PFSK-1 (cell line): ENCODE measurements around the gene NT5C2.
A peak's percentile ranks its signal among the peaks of the same experiment; 100 is the strongest.

Experiments
- FOXP2 ChIP-seq: optimal IDR thresholded peaks from 2 replicates; pipeline ENCODE3; 2011; ENCODE audit warnings: borderline replicate concordance, control low read depth, inconsistent platforms; ENCODE audit not compliant: insufficient read depth; ENCODE audit errors: extremely low read length, extremely low read depth
- POLR2AphosphoS5 ChIP-seq: IDR thresholded peaks from 2 replicates; pipeline ENCODE4 v1.6.1; 2012; ENCODE audit warnings: low read depth, mild to moderate bottlenecking, control low read depth, low read length, moderate library complexity
- SIN3A ChIP-seq: IDR thresholded peaks from 2 replicates; pipeline ENCODE4 v1.6.1; 2012; ENCODE audit warnings: mild to moderate bottlenecking, low read length, moderate library complexity, borderline replicate concordance; ENCODE audit not compliant: insufficient read depth
- TAF1 ChIP-seq: IDR thresholded peaks from 2 replicates; pipeline ENCODE4 v1.6.1; 2012; ENCODE audit warnings: low read length, control low read depth, borderline replicate concordance; ENCODE audit not compliant: insufficient read depth
- TF ChIP-seq, protein P1 (sequence below), 2 experiments: IDR thresholded peaks; 2 replicates each; pipeline versions ENCODE4 v1.6.1 to v1.8.0; 2011 to 2012; ENCODE audit warnings: low read depth in 2 of 2, low read length in 2 of 2, control low read depth in 1 of 2, inconsistent platforms in 1 of 2, mild to moderate bottlenecking in 1 of 2, moderate library complexity in 1 of 2; ENCODE audit not compliant: insufficient read depth in 1 of 2

The NT5C2 gene

GRCh38 chr10:103054621-103055020 is 138.5 kb downstream of the NT5C2 start:
- TF ChIP-seq, protein P1, sequence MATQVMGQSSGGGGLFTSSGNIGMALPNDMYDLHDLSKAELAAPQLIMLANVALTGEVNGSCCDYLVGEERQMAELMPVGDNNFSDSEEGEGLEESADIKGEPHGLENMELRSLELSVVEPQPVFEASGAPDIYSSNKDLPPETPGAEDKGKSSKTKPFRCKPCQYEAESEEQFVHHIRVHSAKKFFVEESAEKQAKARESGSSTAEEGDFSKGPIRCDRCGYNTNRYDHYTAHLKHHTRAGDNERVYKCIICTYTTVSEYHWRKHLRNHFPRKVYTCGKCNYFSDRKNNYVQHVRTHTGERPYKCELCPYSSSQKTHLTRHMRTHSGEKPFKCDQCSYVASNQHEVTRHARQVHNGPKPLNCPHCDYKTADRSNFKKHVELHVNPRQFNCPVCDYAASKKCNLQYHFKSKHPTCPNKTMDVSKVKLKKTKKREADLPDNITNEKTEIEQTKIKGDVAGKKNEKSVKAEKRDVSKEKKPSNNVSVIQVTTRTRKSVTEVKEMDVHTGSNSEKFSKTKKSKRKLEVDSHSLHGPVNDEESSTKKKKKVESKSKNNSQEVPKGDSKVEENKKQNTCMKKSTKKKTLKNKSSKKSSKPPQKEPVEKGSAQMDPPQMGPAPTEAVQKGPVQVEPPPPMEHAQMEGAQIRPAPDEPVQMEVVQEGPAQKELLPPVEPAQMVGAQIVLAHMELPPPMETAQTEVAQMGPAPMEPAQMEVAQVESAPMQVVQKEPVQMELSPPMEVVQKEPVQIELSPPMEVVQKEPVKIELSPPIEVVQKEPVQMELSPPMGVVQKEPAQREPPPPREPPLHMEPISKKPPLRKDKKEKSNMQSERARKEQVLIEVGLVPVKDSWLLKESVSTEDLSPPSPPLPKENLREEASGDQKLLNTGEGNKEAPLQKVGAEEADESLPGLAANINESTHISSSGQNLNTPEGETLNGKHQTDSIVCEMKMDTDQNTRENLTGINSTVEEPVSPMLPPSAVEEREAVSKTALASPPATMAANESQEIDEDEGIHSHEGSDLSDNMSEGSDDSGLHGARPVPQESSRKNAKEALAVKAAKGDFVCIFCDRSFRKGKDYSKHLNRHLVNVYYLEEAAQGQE (IDR thresholded peaks at IDR 0.05; ENCODE audit: insufficient read depth in 1 of 2, low read depth in 2 of 2, low read length in 2 of 2) = no peak
- no peak for TF ChIP-seq FOXP2
- TF ChIP-seq TAF1 = no peak

DNA sequence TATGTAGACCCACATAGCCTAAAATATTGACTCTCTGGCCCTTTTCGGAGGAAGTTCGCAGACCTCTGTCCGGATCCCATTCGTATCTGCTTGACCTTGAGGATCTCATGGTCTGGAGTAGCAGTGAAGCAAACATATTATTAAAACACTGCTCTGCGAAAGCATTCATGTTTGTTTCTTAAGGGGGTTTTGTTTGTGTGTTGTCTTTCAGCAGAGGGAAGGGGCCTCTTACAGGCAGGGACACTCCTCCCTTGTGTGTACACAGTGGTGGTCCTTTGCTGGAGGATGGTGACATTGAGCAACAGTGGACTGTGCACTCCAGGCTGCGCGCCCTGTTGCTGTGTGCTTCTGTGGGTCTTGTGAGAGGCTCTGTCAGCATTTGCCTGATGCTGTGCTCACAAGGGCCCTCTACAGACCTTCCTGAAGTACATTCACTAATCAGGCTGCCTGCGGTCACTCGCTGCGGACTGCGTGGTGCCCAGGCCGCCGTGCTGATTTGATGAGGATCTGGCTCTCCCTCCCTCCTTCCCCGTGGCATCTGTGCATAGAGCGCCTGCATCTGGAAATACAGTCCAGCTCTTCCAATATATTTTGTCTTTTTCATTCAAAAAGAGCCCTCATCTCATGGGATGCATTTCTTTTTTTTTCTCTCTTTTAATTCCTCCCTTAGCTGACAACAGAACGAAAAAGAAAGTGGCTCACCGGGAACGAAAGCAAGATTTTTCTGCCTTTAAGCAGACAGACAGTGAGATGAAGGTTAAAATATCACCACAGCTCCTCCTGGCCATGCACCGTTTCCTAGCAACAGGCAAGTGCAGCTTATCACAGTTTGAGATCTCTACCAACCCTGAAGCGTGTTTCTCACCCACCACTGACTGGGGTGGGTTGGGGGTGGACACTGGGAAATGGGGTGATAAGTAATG is 139.2 kb downstream of the NT5C2 start:
- TF ChIP-seq FOXP2 (peak; percentile 21), SIN3A (no peak)

DNA sequence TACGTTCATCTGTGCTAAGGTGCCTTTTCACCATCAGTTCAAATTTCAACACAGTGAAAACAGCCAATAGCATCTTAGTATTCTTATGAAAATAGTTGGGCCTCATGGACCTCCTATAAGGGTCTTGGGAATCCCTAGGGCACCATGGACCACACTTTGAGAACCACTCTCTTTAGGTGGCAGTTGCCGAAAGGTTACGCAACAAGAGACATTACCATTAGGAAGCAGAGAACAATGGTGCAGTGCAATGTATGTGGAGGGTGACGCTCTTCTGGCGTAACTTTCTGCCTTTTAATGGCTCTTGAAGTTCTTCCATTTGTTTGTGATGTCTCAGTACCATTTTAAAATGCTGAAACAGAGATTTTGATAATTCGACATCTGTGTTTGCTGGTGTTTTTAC is 143.8 kb downstream of the NT5C2 start:
- TF ChIP-seq FOXP2 (no peak), TAF1 (no peak), SIN3A (no peak), POLR2AphosphoS5 (no peak)
- TF ChIP-seq, protein P1 (IDR thresholded peaks at IDR 0.05; ENCODE audit: insufficient read depth in 1 of 2, low read depth in 2 of 2, low read length in 2 of 2) = no peak

DNA sequence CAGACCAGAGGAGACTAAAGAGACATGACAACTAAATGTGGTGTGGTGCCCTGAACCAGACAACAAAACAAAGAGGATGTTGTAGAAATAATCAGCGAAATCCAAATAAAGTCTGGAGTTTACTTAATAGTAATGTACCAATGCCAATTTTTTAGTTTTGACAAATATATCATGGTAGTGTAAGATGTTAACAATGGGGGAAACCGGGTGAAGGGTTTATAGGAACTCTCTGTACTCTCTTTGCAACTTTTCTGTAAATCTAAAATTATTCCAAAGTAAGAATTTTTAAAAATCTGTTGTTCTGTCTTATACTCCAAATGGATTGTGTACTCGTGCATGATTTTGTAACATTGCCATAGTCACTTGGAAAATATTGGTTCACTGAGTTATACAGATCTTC is 145.7 kb downstream of the NT5C2 start:
- TF ChIP-seq TAF1 = no peak
- TF ChIP-seq, protein P1 (IDR thresholded peaks at IDR 0.05; ENCODE audit: insufficient read depth in 1 of 2, low read depth in 2 of 2, low read length in 2 of 2) = no peak
- no peak for TF ChIP-seq SIN3A
- no peak for TF ChIP-seq POLR2AphosphoS5

- TF ChIP-seq, protein P1 (IDR thresholded peaks at IDR 0.05; ENCODE audit: insufficient read depth in 1 of 2, low read depth in 2 of 2, low read length in 2 of 2) = no peak
- TF ChIP-seq SIN3A = no peak
- TF ChIP-seq POLR2AphosphoS5 = no peak
- no peak for TF ChIP-seq TAF1
- TF ChIP-seq FOXP2 = no peak
Observed at GRCh38 chr10:103045961-103046360, 147.1 kb downstream of the NT5C2 start.
